Lower leg skin (tissue), 3 donors: ENCODE results near the gene ADGRG4.

Source experiments
- CTCF ChIP-seq, 3 donors: fragments of 450-650 bp; IDR thresholded peaks; one replicate each; pipeline ENCODE4 v1.5.1; 2016; ENCODE audit warnings: antibody characterized with exemption in 3 of 3, mild to moderate bottlenecking in 3 of 3, moderate library complexity in 2 of 3
- POLR2A ChIP-seq, 2 donors: fragments of 450-650 bp; IDR thresholded peaks; one replicate each; pipeline ENCODE4 v1.6.1; 2016 to 2017; ENCODE audit warnings: antibody characterized with exemption in 2 of 2, mild to moderate bottlenecking in 1 of 2, moderate library complexity in 1 of 2

- TF ChIP-seq CTCF (IDR thresholded peaks at IDR 0.05), result no peak
- TF ChIP-seq POLR2A (IDR thresholded peaks at IDR 0.05), result no peak
Observed at GRCh38 chrX:136273986-136274385, 26.8 kb upstream of the ADGRG4 start.
